ENCODE data around the gene VPS4B. TPM values are rescaled to one million over a fixed set of nuclear protein-coding genes. Genes with fewer than 3 reads are reported as not detected.

Gene VPS4B
- total and polyA plus RNA-seq, 2 of the 8 experiments (the other 6 are each of a cell fraction or from before 2014, with no cell fraction given) = 7.2 to 45.3 TPM

DNA sequence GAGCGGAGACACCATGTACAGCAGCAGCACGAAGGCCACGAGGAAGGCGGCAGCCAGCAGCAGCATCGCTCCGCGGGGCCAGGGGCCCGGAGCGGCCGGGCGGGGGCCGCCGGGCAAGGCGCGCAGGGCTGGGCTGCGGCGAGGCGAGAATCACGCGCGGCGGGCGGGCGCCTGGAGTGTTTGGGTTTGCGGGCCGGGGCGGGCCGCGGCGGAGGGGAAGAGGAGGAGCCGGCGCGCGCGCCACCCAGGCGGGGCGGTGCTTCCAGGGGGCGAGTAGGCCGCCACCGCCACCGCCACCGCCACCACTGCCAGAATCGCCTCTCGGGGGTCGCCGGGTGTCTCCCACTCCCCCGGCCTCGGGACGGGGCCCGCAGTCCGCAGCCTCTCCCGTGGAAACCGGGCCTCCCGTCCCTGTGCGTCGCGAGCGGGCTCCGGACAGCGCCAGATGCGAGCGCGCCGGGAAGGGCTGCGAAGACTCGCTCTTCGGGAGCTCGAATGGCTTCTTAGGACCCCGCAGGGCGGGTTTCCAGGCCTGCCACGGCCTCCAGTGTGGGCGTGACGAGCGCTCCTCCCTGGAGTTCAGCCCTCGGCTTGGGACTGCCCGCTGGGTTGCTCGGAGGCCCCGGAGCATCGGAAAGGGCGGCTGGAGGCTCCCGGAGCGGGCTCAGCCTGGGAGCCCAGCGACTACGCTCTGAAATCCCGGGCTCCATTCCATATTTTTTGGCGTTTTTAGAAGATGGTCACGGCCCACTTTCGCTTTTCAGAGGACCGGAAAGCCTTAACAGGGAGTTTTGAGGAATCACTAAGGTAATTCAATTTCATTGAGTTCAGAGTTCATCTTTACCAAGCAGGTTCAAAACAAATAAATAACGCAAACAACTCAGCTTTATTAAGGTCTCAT is 55.0 kb downstream of the VPS4B start, which contains the start of gene KDSR (continued):
- TF ChIP-seq SAP30 (IDR thresholded peaks at IDR 0.05; ENCODE audit: insufficient read depth, insufficient replicate concordance, low read length) (no peak), RFX5 (IDR thresholded peaks at IDR 0.05; ENCODE audit: borderline replicate concordance, low read depth, low read length) (peak; percentile 63), TAF7 (optimal IDR thresholded peaks at IDR 0.05; ENCODE audit: borderline replicate concordance, low read depth, low read length) (peak; percentile 52), NRF1 (IDR thresholded peaks at IDR 0.05; ENCODE audit: low read depth, low read length) (no peak), TAF1 (IDR thresholded peaks at IDR 0.05; ENCODE audit: low read depth, low read length) (peak; percentile 88), RAD21 (IDR thresholded peaks at IDR 0.05 in 1 of 2, conservative IDR thresholded peaks at IDR 0.05 in 1 of 2; ENCODE audit: low read depth in 2 of 2, low read length in 2 of 2) (no peak), RNF2 (IDR thresholded peaks at IDR 0.05; ENCODE audit: borderline replicate concordance, low read depth, low read length, missing control alignments, poor library complexity, severe bottlenecking) (no peak), YY1 (IDR thresholded peaks at IDR 0.05; ENCODE audit: low read depth, low read length) (peak; percentile 57), CTBP2 (IDR thresholded peaks at IDR 0.05; ENCODE audit: borderline replicate concordance, insufficient read depth, insufficient read length, low read length) (no peak), CEBPB (IDR thresholded peaks at IDR 0.05; ENCODE audit: low read depth, low read length) (no peak), SP2 (IDR thresholded peaks at IDR 0.05; ENCODE audit: low read length) (no peak), POLR2AphosphoS5 (IDR thresholded peaks at IDR 0.05; ENCODE audit: low read depth, low read length) (peak; percentile 56), SIX5 (IDR thresholded peaks at IDR 0.05; ENCODE audit: low read depth, low read length) (no peak), ATF2 (IDR thresholded peaks at IDR 0.05; ENCODE audit: low read length) (peak; percentile 85; the same call in 1 of the 2 replicates), POLR2A (IDR thresholded peaks at IDR 0.05; ENCODE audit: control extremely low read depth in 1 of 2, low read depth in 2 of 2, low read length in 2 of 2) (peak; percentile 80 to 87), PHF8 (conservative IDR thresholded peaks at IDR 0.05; ENCODE audit: low read depth, low read length) (no peak; the same call in none of the 2 replicates), FOSL1 (IDR thresholded peaks at IDR 0.05; ENCODE audit: insufficient read depth, low read depth, low read length) (peak; percentile 60; the same call in 1 of the 2 replicates)
- TF ChIP-seq, protein P1, sequence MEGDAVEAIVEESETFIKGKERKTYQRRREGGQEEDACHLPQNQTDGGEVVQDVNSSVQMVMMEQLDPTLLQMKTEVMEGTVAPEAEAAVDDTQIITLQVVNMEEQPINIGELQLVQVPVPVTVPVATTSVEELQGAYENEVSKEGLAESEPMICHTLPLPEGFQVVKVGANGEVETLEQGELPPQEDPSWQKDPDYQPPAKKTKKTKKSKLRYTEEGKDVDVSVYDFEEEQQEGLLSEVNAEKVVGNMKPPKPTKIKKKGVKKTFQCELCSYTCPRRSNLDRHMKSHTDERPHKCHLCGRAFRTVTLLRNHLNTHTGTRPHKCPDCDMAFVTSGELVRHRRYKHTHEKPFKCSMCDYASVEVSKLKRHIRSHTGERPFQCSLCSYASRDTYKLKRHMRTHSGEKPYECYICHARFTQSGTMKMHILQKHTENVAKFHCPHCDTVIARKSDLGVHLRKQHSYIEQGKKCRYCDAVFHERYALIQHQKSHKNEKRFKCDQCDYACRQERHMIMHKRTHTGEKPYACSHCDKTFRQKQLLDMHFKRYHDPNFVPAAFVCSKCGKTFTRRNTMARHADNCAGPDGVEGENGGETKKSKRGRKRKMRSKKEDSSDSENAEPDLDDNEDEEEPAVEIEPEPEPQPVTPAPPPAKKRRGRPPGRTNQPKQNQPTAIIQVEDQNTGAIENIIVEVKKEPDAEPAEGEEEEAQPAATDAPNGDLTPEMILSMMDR (IDR thresholded peaks at IDR 0.05; ENCODE audit: control extremely low read depth in 1 of 3, insufficient read depth in 1 of 3, low read depth in 1 of 3, low read length in 3 of 3) = no peak

Measured in H1 (cell line).